Activated effector memory CD4-positive, alpha-beta T cell treated with Interleukin-2 at 50 U/mL for 16 hours (primary cell): ENCODE measurements around the gene TBC1D8.
"Not testable (repeated sequence)": the region's sequence is repeated elsewhere in the genome, so short reads cannot be mapped to it uniquely, and the experiment has no call there.

Experiments
- DNase-seq: peaks from one replicate; pipeline ENCODE4 v3.0.0-alpha.2; 2020

Gene TBC1D8

GRCh38 chr2:101064125-101064502 lies 87.1 kb downstream of the TBC1D8 start:
- no peak for DNase-seq

- no peak for DNase-seq
These were observed 87.6 kb downstream of the TBC1D8 start for GRCh38 chr2:101063352-101064124.

GRCh38 chr2:101058386-101058785 lies 92.8 kb downstream of the TBC1D8 start:
- no peak for DNase-seq

- DNase-seq, result no peak
These were observed 93.9 kb downstream of the TBC1D8 start for GRCh38 chr2:101057051-101057933.

- no peak for DNase-seq
These were observed 98.1 kb downstream of the TBC1D8 start for GRCh38 chr2:101053117-101053516.

GRCh38 chr2:101052147-101052546 lies 99.0 kb downstream of the TBC1D8 start:
- no peak for DNase-seq

- DNase-seq, result not testable (repeated sequence)
These were observed 100.3 kb downstream of the TBC1D8 start for GRCh38 chr2:101050886-101051285.

- no peak for DNase-seq
These were observed 102.4 kb downstream of the TBC1D8 start for GRCh38 chr2:101048756-101049155.

- no peak for DNase-seq
These were observed 103.4 kb downstream of the TBC1D8 start for GRCh38 chr2:101047774-101048173.

GRCh38 chr2:101047075-101047766 lies 104.0 kb downstream of the TBC1D8 start:
- no peak for DNase-seq

GRCh38 chr2:101045330-101045729 lies 105.9 kb downstream of the TBC1D8 start:
- DNase-seq, result no peak

GRCh38 chr2:101041413-101041812 lies 109.8 kb downstream of the TBC1D8 start:
- no peak for DNase-seq

- no peak for DNase-seq
These were observed 110.4 kb downstream of the TBC1D8 start for GRCh38 chr2:101040761-101041160.

- no peak for DNase-seq
These were observed 111.1 kb downstream of the TBC1D8 start for GRCh38 chr2:101040072-101040471.

GRCh38 chr2:101038455-101039255 lies 112.5 kb downstream of the TBC1D8 start:
- no peak for DNase-seq

GRCh38 chr2:101037161-101037755 lies 113.9 kb downstream of the TBC1D8 start:
- DNase-seq, result no peak

- no peak for DNase-seq
These were observed 114.6 kb downstream of the TBC1D8 start for GRCh38 chr2:101036562-101036961.

- no peak for DNase-seq
These were observed 119.0 kb downstream of the TBC1D8 start for GRCh38 chr2:101032084-101032776.

GRCh38 chr2:101030866-101031554 lies 120.2 kb downstream of the TBC1D8 start:
- DNase-seq, result no peak

- no peak for DNase-seq
These were observed 123.3 kb downstream of the TBC1D8 start for GRCh38 chr2:101027852-101028251.

- DNase-seq, result no peak
These were observed 124.2 kb downstream of the TBC1D8 start for GRCh38 chr2:101026923-101027469.
